ENCODE data around the gene DES.
A peak's percentile ranks its signal among the peaks of the same experiment; 100 is the strongest.

DES gene

DNA sequence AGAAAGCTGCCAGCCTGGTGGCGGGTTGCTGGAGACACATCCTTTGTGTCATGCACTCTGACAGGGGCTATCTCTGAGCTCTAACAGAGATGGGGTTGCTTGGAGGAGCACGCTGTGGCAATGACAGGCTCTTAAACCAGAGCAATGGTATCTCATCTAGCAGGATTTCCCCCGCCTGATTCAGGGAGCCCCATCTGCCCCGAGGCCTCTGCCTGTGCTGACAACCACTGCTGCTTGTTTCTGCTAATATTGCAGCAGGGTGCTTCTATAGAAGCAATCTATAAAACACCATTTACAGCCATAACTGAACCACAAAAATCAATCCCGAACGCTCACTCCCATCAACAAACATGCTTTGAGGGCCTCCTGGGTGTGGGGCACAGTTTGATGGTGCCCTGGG, 17.6 kb upstream of the DES start:
- TF ChIP-seq, protein P1, sequence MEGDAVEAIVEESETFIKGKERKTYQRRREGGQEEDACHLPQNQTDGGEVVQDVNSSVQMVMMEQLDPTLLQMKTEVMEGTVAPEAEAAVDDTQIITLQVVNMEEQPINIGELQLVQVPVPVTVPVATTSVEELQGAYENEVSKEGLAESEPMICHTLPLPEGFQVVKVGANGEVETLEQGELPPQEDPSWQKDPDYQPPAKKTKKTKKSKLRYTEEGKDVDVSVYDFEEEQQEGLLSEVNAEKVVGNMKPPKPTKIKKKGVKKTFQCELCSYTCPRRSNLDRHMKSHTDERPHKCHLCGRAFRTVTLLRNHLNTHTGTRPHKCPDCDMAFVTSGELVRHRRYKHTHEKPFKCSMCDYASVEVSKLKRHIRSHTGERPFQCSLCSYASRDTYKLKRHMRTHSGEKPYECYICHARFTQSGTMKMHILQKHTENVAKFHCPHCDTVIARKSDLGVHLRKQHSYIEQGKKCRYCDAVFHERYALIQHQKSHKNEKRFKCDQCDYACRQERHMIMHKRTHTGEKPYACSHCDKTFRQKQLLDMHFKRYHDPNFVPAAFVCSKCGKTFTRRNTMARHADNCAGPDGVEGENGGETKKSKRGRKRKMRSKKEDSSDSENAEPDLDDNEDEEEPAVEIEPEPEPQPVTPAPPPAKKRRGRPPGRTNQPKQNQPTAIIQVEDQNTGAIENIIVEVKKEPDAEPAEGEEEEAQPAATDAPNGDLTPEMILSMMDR (IDR thresholded peaks at IDR 0.05; ENCODE audit: low read depth, low read length), result no peak
- DNase-seq (ENCODE audit: extremely low read depth, low read depth), result no peak

DNA sequence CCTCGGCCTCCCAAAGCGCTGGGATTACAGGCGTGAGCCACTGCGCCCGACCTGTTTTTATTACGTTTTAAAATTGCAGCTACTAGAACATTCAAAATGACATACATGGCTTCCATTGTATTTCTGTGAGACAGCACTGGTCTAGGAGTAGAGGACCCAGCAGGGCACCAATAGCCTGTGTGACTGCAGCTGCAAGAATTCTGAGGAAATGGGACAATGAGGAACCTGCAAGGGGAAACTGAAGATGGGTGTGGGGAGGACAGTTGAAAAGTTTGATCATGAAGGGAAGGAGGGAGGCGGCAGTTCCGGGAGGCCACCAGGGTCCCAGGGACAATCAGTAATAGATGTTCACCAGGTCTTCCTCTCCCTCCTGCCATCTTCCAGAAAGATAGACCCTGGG, 16.6 kb upstream of the DES start:
- DNase-seq (ENCODE audit: extremely low read depth, low read depth), result no peak
- TF ChIP-seq, protein P1 (IDR thresholded peaks at IDR 0.05; ENCODE audit: low read depth, low read length), result no peak

DNA sequence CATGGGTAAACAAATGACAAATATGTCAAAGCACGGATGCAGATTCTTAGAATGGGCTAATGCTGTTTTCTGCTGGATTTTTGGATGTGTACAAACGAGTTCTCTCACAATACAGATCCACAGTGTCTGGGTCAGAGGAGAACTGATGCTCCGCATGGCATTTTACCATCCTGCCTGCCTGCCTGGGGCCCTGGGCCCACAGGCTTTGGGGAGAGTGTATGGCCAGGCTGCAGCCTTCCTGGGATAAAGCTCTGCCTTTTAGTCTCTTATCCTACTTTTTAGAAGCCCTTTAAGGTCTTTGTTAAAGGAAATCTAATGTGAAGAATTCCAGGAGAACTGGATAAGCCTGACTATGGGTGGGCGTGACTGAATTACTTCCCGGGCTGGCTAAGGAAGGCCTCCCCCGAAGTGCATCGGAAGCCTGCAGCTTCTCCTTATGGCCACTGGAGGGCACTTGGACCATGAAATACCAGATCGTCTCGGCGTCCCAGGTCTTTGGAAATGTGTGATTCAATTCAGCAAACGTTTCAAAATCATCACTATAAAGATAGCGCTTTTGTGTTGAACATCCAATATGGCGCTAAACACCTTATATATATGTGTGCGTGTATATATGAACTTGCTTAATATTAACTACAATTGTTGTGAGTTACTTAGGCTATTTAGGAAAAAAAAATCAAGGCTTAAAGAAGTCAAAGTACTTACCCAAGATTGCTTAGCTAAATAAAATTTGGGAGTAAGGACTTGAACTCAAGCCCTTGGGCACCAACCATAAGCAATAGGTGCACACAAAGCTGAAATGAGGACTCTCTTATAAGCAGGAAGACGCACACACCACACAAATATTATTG, 15.3 kb upstream of the DES start:
- DNase-seq (ENCODE audit: extremely low read depth, low read depth), result peak; percentile 52
- TF ChIP-seq, protein P1 (IDR thresholded peaks at IDR 0.05; ENCODE audit: low read depth, low read length), result peak; percentile 98

DNA sequence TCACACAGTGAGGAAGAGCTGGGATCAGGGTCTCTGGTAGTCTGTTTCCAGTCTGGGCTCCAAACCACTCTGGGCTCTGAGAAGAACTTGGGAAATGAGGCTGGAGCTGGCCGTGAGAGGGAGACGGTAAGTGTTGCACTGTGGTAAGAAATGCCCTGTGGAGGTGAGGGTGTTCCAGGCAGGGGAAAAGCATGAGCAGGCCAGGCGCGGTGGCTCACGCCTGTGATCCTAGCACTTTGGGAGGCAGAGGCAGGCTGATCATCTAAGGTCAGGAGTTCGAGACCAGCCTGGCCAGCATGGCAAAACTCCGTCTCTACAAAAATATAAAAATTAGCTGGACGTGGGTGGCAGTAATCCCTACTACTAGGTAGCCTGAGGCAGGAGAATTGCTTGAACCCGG, 14.3 kb upstream of the DES start:
- TF ChIP-seq, protein P1 (IDR thresholded peaks at IDR 0.05; ENCODE audit: low read depth, low read length), result no peak
- DNase-seq (ENCODE audit: extremely low read depth, low read depth), result no peak

DNA sequence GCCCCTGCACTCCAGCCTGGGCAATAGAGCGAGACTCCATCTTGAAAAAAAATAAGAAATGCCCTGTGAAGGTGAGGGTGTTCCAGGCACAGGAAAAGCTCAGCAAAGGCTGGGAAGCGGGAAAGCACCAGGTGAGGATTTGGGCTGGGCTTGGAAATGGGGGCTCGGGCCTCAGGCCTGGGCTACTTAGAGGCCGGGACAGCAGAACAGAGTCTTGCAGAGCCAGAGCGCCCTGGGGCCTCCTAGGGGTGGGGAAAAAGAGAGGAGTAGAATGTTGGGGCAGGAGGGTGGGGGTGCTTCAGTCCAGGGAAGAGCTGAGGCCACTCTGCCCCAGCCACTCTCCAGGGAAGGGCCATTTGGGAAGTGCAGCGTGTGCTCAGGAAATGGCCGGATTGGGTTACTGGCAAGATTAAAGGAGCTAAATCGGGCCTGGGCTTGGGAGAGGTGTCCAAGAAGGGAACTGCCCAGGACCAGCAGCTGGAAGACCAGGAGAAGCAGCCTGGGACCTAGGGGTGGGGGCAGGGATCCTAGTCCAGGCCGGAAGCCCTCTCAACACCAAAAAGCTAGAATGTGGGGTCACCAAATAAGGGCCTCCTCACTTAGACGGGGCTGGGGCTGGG, 13.8 kb upstream of the DES start:
- TF ChIP-seq, protein P1 (IDR thresholded peaks at IDR 0.05; ENCODE audit: low read depth, low read length), result no peak
- DNase-seq (ENCODE audit: extremely low read depth, low read depth), result no peak

DNA sequence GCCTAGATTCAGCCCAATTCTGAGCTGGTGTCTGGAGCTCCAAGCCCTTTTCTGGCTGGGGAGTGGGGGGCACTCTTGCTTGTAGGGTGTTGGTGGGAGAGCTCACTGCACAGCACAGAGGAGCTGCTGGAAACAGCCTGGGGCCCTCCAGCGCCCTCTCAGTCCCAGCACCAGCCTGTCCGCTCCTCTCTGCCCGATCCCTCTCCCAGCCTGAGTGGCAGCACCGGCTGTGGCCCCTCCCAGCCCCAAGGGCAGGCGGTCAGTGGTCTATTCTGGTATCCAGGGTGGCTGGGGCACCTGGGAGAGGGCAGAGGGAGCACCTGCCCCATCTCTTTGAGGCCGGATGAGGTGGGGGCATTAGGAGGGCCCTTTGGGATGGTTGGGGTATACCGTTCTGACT, 13.2 kb upstream of the DES start:
- DNase-seq (ENCODE audit: extremely low read depth, low read depth), result no peak
- TF ChIP-seq, protein P1 (IDR thresholded peaks at IDR 0.05; ENCODE audit: low read depth, low read length), result no peak

DNA sequence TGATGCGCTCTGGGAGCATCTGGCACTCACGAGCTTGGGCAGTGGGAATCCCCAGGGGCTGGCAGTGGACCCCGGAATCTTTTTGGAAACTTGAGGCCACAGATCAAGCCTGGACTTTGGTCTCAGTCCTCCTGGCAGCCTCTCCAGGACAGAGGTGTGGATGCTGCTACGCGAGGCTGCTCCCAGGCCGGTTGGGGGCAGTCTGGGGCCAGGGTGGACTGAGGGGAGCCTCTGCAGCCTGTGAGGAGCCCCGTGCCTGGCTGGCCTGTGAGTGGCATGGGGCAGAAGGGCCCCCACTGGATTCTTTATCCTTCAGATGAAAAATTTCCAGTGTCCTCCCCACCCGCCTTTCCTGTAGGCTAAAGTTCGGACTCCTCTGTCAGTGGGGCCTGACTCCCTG, 12.7 kb upstream of the DES start:
- no peak for DNase-seq (ENCODE audit: extremely low read depth, low read depth)
- TF ChIP-seq, protein P1 (IDR thresholded peaks at IDR 0.05; ENCODE audit: low read depth, low read length), result no peak; the same call in 1 of the 2 replicates

Measured in AG09319 (cell line).